ENCODE measurements around the gene CDYL2.

The CDYL2 gene

DNA sequence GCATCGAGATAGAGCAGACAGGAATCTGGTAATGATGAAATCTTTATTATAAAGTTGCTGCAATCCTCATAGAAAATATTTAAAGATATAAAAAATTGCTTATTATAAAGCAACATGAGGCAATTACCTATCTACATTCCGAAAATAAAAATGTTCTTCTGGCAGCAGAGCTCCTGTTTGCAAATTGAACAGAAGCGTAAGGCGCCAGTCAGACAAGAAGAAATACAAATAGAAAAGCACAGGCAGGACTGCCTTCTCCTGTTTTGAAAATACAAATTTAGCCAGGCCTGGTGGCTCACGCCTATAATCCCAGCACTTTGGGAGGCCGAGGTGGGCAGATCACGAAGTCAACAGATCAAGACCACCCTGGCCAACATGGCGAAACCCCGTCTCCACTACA, 95.6 kb downstream of the CDYL2 start:
- H3K79me2 ChIP-seq (ENCODE audit: insufficient read depth, low read depth), result no peaks in the 10 kb centered on the region; the same call in 1 of the 2 replicates
- H3K4me3 ChIP-seq (IDR thresholded peaks at IDR 0.05; ENCODE audit: insufficient read depth, low read depth, low read length), result no peak overlapping the region

DNA sequence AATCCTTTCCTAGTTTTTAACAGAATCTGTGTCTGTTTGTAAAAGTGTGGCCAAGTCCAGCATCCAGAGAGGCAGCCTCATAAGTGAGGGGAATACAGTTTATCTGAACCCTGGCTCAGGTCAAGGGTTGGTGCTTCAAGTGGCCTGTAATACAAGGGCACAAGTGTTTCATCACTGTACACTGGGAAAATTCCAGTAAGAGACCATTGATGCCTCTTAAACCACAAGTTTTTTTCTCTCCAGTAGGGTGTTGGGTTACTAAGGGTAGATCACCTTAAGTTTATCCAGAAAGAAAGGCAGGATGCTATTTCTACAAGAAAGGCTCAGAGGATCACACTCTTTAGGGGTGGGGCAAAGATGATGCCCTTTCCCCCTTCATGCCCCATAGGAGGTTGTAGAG, 96.7 kb downstream of the CDYL2 start:
- no peaks in the 10 kb centered on the region for H4K20me1 ChIP-seq (ENCODE audit: insufficient read depth)
- TF ChIP-seq CTCF (conservative IDR thresholded peaks at IDR 0.05; ENCODE audit: low read depth, low read length), result no peak
- no peak overlapping the region for H3K27ac ChIP-seq
- no peaks in the 10 kb centered on the region for H3K27me3 ChIP-seq (ENCODE audit: insufficient read depth, low read depth)
- H3K4me2 ChIP-seq, result no peak overlapping the region
- H3K9ac ChIP-seq, result no peak overlapping the region
- H3K79me2 ChIP-seq (ENCODE audit: insufficient read depth, low read depth), result no peaks in the 10 kb centered on the region; the same call in 1 of the 2 replicates
- H3K36me3 ChIP-seq (ENCODE audit: insufficient read depth), result no peaks in the 10 kb centered on the region
- no peaks in the 10 kb centered on the region for H3K4me1 ChIP-seq (ENCODE audit: low read depth, poor library complexity, severe bottlenecking)
- no peak overlapping the region for H2AFZ ChIP-seq (ENCODE audit: low read depth)
- no peak overlapping the region for H3K4me3 ChIP-seq (IDR thresholded peaks at IDR 0.05; ENCODE audit: insufficient read depth, low read depth, low read length)

More for the DNA sequence above, 95.6 kb downstream of the CDYL2 start:
- Histone ChIP-seq H4K20me1 (ENCODE audit: insufficient read depth) (no peaks in the 10 kb centered on the region), H3K4me1 (ENCODE audit: low read depth, poor library complexity, severe bottlenecking) (no peaks in the 10 kb centered on the region), H3K4me2 (no peak overlapping the region), H3K9ac (no peak overlapping the region), H3K36me3 (ENCODE audit: insufficient read depth) (no peaks in the 10 kb centered on the region), H3K27ac (no peak overlapping the region), H2AFZ (ENCODE audit: low read depth) (no peak overlapping the region), H3K27me3 (ENCODE audit: insufficient read depth, low read depth) (no peaks in the 10 kb centered on the region)
- TF ChIP-seq CTCF (conservative IDR thresholded peaks at IDR 0.05; ENCODE audit: low read depth, low read length), result no peak

DNA sequence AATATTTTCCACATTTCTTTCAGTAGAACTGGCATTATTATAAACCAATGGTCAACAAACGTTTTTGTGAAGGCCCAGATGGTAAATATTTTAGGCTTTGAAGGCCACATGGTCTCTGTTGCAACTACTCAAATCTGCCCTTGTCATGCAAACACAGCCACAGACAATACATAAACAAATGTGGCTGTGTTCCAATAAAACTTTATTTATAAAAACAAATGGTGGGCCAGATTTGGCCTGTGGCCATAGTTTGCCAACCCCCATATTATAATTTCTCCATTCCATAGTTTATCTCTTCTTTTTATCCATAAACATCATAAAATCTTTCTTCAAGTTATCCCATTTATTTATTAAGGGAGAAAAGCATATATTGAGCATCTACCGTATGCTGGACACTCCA, 98.8 kb downstream of the CDYL2 start:
- Histone ChIP-seq H3K4me3 (IDR thresholded peaks at IDR 0.05; ENCODE audit: insufficient read depth, low read depth, low read length) (no peak overlapping the region), H2AFZ (ENCODE audit: low read depth) (no peak overlapping the region), H3K27ac (no peak overlapping the region), H3K4me1 (ENCODE audit: low read depth, poor library complexity, severe bottlenecking) (no peaks in the 10 kb centered on the region), H3K27me3 (ENCODE audit: insufficient read depth, low read depth) (no peaks in the 10 kb centered on the region), H3K79me2 (ENCODE audit: insufficient read depth, low read depth) (no peaks in the 10 kb centered on the region; the same call in 1 of the 2 replicates), H3K36me3 (ENCODE audit: insufficient read depth) (no peaks in the 10 kb centered on the region), H4K20me1 (ENCODE audit: insufficient read depth) (no peaks in the 10 kb centered on the region), H3K4me2 (no peak overlapping the region), H3K9ac (no peak overlapping the region)
- no peak for TF ChIP-seq CTCF (conservative IDR thresholded peaks at IDR 0.05; ENCODE audit: low read depth, low read length)

- Histone ChIP-seq H4K20me1 (ENCODE audit: insufficient read depth) (no peaks in the 10 kb centered on the region), H3K79me2 (ENCODE audit: insufficient read depth, low read depth) (peaks cover 2% of the 10 kb centered on the region; the same call in 1 of the 2 replicates), H3K4me1 (ENCODE audit: low read depth, poor library complexity, severe bottlenecking) (no peaks in the 10 kb centered on the region), H3K9ac (no peak overlapping the region), H3K4me3 (IDR thresholded peaks at IDR 0.05; ENCODE audit: insufficient read depth, low read depth, low read length) (no peak overlapping the region), H3K27me3 (ENCODE audit: insufficient read depth, low read depth) (no peaks in the 10 kb centered on the region), H3K4me2 (no peak overlapping the region), H3K36me3 (ENCODE audit: insufficient read depth) (no peaks in the 10 kb centered on the region), H2AFZ (ENCODE audit: low read depth) (no peak overlapping the region), H3K27ac (no peak overlapping the region)
- no peak for TF ChIP-seq CTCF (conservative IDR thresholded peaks at IDR 0.05; ENCODE audit: low read depth, low read length)
These were observed 99.5 kb downstream of the CDYL2 start for GRCh38 chr16:80704751-80705505.
